Smooth muscle cell of the brain vasculature (primary cell): ENCODE measurements around the gene SGIP1.

Experiments used
- DNase-seq: peaks from one replicate; pipeline ENCODE4 v3.0.0-alpha.2; 2012; ENCODE audit warnings: low read depth, low spot score

Gene SGIP1

DNA sequence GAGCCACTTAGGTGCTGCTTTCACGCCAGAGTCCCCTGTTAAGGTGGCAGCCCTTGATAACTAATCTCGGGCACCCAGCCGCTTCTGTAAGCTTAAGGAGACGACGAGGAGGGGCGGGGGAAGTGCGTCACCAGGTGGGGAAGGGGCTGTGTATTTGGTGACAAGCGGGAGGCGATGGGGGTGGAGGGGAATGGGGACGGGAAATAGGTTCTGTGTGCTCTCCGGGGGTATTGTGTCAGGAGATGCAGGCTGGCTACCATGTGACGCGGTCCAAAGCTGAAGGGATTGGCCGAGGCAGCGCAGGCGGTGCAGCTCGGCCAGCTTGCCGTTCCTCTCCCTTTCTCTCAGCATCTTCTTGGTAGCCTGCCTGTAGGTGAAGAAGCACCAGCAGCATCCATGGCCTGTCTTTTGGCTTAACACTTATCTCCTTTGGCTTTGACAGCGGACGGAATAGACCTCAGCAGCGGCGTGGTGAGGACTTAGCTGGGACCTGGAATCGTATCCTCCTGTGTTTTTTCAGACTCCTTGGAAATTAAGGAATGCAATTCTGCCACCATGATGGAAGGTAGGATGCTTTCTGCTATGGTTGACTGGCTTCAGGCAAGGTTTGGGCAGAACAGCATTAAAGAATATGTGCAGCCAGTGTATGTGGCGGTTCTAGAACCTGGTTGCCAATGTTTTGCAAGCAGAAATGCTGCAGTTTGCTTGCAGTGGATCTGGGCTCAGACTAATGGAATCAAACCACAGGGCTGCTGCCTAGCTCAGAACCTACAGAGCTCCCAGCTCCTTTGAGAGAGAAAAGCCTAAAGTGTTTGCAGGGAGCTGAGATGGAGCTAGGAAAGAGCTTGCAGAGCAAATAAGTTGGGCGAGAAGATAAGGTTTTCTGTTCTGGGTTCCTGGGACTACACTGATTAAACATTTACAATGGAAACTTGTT is at the start of gene SGIP1:
Gene SGIP1 (plus strand): TSS at position 350 of the 937 bp plus-strand sequence. CDS start 206 bp downstream, at position 556.
- no peak for DNase-seq

DNA sequence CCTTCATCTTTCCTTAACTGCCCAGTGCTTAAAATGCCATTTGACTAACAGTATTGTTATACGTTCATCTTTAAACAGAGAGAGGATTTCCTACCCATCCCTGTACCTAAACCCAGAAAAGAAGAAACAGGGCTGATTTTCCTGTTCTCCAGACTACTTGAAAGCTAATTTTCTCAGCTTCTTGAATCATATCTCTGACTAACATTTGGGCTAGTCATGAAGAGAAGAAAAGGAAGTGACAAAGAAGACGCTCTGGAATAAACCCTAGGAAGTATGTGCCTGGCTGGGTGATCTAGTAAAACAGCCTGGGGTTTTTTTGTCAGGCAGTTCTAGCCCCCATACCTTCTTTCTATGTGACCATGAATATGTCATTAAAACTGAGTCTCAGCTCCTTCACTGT is 44.8 kb upstream of the SGIP1 start:
- DNase-seq: no peak

- DNase-seq: no peak
These were observed 43.9 kb upstream of the SGIP1 start for GRCh38 chr1:66489972-66490601.

DNA sequence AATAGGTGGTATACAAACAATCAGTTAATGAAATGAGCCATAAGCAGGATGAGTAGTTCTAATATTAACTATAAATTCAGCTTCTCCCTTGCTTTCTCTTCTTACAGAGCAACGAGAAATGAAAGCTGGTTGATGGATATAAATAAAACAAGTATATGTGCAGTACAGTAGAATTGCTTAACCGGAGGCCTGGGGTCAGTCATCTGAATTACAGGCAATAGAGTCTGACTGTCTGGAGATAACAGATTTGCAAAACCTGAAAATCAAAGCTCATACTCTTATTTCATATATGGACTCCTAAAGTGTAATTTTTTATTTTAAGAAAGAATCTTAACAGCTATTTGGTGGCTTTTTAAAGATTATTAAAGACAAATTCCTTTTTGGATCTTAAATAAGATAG is 43.1 kb upstream of the SGIP1 start:
- no peak for DNase-seq

- no peak for DNase-seq
These were observed 41.5 kb upstream of the SGIP1 start for GRCh38 chr1:66492424-66492823.

GRCh38 chr1:66493731-66494130 is 40.2 kb upstream of the SGIP1 start:
- DNase-seq: no peak

DNA sequence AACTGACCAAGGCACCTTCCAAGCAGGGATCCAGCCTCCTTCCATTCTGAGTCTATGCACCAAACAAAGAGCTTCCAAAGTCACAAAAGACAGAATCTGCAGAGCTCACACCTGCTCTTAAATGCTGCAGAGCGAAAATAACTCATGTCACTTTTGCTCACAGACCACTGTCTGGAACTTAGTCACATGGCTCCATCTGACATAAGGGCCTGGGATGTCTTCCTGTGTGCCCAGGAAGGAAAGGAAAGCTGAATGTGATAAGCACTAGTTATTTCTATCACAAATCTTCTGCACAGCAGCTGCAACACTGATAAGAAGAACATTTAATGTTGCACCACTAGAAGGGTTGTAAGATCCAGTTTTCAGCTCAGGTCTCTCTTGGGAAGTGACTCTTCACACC is 39.5 kb upstream of the SGIP1 start:
- DNase-seq: no peak

GRCh38 chr1:66495495-66495894 is 38.5 kb upstream of the SGIP1 start:
- no peak for DNase-seq

DNA sequence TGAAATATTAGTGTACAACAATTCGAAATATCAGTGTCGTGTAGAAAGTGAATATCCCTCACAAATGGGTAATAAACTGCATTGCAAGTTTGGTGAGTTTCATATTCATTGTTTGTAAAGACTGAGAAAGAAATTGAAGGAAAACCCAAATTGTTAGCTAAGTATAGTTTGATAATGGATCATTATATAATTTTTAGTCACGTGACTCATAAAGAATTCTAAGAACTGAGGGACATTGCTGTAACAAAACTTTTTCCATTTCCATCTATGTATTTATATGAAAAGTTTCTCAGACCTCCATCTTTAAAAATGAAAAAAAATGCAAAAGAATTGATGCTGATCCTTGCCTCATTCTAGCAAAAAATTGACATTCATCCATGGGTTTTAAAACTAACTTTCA is 36.0 kb upstream of the SGIP1 start:
- DNase-seq: no peak

- DNase-seq: no peak
These were observed 33.7 kb upstream of the SGIP1 start for GRCh38 chr1:66500301-66500700.

- DNase-seq: no peak
These were observed 31.9 kb upstream of the SGIP1 start for GRCh38 chr1:66502086-66502485.

GRCh38 chr1:66503841-66504470 is 30.0 kb upstream of the SGIP1 start:
- DNase-seq: no peak

DNA sequence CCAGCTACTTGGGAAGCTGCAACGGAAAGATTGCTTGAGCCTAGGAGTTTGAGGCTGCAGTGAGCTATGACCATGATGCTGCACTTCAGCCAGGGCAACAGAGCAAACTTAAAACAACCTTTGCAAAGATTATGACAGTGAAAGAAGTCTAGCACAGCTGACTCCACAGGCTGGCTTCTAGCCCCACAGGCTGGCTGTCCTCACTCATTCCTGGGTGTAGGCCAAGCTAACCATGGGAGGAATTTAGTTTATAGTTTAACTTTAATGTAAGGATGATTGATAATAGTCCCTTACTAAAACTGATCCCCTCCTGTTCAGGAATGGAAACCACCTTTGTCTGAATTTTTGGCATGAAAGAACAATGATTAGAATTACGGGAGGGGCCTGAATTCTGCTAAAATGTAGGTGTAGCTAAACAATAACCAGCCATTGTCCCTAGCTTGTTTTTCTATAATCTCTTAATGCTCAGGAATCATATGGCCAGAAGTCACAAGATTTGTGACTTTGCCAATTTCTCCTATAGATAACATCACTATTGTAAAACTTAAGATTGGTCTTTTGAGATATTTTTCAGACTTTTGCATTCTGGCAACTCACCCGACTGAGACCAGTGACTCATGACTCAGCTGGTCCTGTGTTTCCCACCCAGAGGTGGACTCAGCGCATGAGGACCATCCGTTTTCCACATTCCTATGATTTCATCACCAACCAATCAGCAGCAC is 28.1 kb upstream of the SGIP1 start:
- DNase-seq: no peak

- no peak for DNase-seq
These were observed 27.6 kb upstream of the SGIP1 start for GRCh38 chr1:66506393-66506687.

- no peak for DNase-seq
These were observed 27.0 kb upstream of the SGIP1 start for GRCh38 chr1:66506991-66507390.

GRCh38 chr1:66510407-66510806 is 23.5 kb upstream of the SGIP1 start:
- DNase-seq: no peak

DNA sequence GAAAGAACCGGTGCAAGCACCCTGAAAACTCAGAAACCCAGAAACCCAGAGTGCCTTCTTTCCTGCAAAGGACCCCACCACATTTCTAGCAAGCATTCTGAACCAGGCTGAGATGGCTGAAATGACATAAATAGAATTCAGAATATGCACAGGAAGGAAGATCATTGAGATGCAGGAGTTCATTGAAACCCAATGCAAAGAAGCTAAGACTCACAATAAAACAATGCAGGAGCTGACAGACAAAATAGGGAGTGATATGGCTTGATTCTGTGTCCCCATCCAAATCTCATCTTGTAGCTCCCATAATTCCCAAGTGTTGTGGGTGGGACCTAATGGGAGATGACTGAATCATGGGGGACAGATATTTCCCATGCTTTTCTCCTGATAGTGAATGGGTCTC is 22.8 kb upstream of the SGIP1 start:
- no peak for DNase-seq

DNA sequence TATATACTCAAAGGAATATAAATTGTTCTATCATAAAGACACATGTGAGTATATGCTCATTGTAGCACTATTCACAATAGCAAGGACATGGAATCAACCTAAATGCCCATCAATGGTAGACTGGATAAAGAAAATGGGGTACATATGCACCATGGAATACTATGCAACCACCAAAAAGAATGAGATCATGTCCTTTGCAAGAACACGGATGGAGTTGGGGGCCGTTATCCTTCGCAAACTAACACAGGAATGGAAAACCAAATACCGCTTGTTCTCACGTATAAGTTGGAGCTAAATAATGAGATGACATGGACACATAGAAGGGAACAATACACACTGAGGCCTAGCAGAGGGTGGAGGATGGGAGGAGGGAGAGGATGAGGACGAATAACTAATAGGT is 16.0 kb upstream of the SGIP1 start:
- no peak for DNase-seq

- DNase-seq: no peak
These were observed 15.3 kb upstream of the SGIP1 start for GRCh38 chr1:66518654-66519053.

DNA sequence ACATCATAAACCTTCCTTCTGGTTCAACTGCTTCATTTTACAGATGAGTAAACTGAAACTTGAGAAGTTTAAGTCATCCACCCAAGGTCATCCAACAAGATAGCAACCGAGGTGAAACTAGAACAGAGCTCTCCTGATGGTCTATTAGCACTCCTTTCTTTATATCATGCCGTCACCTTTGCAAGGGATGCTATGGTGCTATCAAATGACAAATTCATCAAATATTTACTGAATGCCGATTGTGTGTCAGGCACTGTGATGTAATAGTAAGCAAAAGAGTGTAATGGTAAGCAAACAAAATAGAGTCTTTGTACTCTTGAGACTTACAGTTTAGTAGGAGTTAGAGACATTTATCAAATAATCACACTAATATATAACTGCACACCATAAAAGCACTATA is 14.0 kb upstream of the SGIP1 start:
- no peak for DNase-seq

- DNase-seq: no peak
These were observed 13.3 kb upstream of the SGIP1 start for GRCh38 chr1:66520655-66521054.

DNA sequence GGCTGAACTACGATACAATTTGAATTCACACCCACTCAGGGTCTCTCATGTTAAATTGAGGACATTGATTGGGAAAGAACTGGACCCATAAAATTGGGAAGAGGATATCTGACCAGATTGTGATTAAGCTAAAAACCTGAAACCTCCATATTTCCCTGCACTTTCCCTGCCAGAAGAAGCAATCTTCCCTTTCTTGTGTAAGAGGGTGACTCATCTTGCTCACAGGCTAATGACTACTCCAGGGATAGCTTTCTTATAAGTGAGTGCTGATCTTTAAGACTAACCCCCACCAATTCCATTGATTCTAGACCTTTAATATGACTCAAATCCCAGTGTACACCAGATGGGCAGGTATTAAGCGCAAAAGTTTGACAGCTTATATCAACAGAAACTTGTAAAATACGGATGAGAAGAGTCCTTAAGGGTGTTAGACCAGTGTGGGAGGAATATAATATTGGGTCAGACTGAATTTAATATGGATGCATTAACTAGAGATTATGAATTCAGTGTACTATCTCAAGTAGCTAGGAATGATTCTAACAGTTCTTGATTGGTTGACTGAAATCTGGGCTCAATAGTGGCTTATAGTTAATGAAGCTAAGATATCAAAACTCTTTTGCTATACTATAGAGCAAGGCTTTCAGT is 12.1 kb upstream of the SGIP1 start:
- DNase-seq: no peak
